ENCODE measurements around the gene DDX10.

- no peak for TF ChIP-seq U2AF1 (optimal IDR thresholded peaks at IDR 0.05; ENCODE audit: low read depth, low read length)
- no peak for TF ChIP-seq POLR2A (conservative IDR thresholded peaks at IDR 0.05)
- TF ChIP-seq, protein P1, sequence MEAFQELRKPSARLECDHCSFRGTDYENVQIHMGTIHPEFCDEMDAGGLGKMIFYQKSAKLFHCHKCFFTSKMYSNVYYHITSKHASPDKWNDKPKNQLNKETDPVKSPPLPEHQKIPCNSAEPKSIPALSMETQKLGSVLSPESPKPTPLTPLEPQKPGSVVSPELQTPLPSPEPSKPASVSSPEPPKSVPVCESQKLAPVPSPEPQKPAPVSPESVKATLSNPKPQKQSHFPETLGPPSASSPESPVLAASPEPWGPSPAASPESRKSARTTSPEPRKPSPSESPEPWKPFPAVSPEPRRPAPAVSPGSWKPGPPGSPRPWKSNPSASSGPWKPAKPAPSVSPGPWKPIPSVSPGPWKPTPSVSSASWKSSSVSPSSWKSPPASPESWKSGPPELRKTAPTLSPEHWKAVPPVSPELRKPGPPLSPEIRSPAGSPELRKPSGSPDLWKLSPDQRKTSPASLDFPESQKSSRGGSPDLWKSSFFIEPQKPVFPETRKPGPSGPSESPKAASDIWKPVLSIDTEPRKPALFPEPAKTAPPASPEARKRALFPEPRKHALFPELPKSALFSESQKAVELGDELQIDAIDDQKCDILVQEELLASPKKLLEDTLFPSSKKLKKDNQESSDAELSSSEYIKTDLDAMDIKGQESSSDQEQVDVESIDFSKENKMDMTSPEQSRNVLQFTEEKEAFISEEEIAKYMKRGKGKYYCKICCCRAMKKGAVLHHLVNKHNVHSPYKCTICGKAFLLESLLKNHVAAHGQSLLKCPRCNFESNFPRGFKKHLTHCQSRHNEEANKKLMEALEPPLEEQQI (IDR thresholded peaks at IDR 0.05) = no peak
- TF ChIP-seq POLR3A (IDR thresholded peaks at IDR 0.05; ENCODE audit: borderline replicate concordance, extremely low read depth, insufficient read depth, insufficient read length) = no peak
Observed at GRCh38 chr11:108825381-108825780, 160.5 kb downstream of the DDX10 start.
